GM18951 (cell line): Measurements from ENCODE around the gene LMAN2L.
"Not testable (repeated sequence)": the region's sequence is repeated elsewhere in the genome, so short reads cannot be mapped to it uniquely, and the experiment has no call there.

Source experiments
- POLR2A ChIP-seq: IDR thresholded peaks from 4 replicates; pipeline ENCODE4 v1.6.1; 2011; ENCODE audit warnings: mild to moderate bottlenecking; ENCODE audit not compliant: insufficient read length, insufficient read depth; ENCODE audit errors: extremely low read depth
- in situ Hi-C: fragments of 300-500 bp; cut with MboI; formaldehyde crosslinking; loops from one replicate; pipeline ENCODE4 v1.12.0; 2022; ENCODE audit warnings: low sequenced_read_pairs, mixed read lengths, inconsistent platforms; ENCODE audit not compliant: unreplicated experiment

LMAN2L gene

GRCh38 chr2:96684883-96685576 lies 54.8 kb downstream of the LMAN2L start:
- no peak for TF ChIP-seq POLR2A
- in situ Hi-C loops = no loop called here

- in situ Hi-C loops = no loop called here
Observed at GRCh38 chr2:96683972-96684820, 55.7 kb downstream of the LMAN2L start.

DNA sequence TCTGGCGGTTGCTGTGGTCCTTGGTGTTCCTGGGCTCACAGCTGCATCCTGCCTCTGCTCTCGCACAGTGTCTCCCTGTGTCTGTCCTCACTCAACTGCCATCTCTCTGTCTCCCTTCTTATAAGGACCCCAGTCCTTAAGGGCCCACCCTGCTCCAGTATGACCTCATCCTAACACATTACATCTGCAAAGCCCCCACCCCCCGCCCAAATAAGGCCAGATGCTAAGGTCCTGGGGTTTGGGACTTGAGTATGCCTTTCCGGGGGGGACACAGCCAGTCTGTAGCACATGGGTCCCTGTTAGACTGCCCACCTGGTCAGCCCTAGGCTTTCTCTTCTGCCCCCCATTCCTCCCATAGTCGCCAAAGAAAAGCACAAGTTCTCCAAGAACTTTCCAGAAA lies 56.6 kb downstream of the LMAN2L start:
- in situ Hi-C loops = no loop called here
- TF ChIP-seq POLR2A = no peak

More at GRCh38 chr2:96683972-96684820, 55.7 kb downstream of the LMAN2L start:
- no peak for TF ChIP-seq POLR2A

DNA sequence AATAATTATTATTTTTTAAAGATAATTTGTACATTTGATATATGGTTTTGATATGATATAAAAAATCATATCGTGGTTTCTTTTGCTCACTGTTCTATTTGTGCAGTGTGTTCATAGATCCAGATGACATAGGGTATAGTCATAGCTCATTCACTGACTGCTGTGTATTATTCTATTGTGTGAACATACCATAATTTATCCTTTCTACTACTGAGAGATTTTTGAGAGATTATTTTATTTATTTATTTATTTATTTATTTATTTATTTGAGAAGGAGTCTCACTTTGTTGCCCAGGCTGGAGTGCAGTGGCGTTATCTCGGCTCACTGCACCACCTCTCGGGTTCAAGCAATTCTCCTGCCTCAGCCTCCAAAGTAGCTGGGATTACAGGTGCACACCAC lies 58.3 kb downstream of the LMAN2L start:
- TF ChIP-seq POLR2A = no peak
- in situ Hi-C loops = no loop called here

GRCh38 chr2:96680561-96681141 lies 59.2 kb downstream of the LMAN2L start:
- no peak for TF ChIP-seq POLR2A
- in situ Hi-C loops = no loop called here

- in situ Hi-C loops = no loop called here
- no peak for TF ChIP-seq POLR2A
Observed at GRCh38 chr2:96679848-96680247, 60.0 kb downstream of the LMAN2L start.

- no peak for TF ChIP-seq POLR2A
- in situ Hi-C loops = no loop called here
Observed at GRCh38 chr2:96669539-96670215, 70.2 kb downstream of the LMAN2L start.

- TF ChIP-seq POLR2A = no peak
Observed at GRCh38 chr2:96668771-96669170, 71.1 kb downstream of the LMAN2L start.

DNA sequence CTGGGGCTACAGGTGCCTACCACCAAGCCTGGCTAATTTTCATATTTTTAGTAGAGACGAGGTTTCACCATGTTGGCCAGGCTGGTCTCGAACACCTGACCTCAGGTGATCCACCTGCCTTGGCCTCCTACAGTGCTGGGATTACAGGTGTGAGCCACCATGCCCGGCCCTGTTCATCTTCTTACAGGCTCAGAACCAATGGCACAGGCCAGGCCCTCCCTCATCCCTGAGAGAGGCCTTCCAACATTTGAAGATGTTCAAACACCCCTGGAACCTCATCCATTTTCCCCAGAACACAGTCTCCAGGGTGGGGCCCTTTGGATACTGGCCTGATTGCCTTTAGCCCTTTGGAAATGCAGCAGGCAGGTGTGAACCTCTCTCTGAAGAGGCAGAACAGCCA lies 74.1 kb downstream of the LMAN2L start:
- in situ Hi-C loops = not testable (repeated sequence)

More at GRCh38 chr2:96668771-96669170, 71.1 kb downstream of the LMAN2L start:
- in situ Hi-C loops = no loop called here

GRCh38 chr2:96665083-96665569 lies 74.7 kb downstream of the LMAN2L start:
- TF ChIP-seq POLR2A = no peak
- in situ Hi-C loops = no loop called here

GRCh38 chr2:96664366-96664925 lies 75.4 kb downstream of the LMAN2L start:
- TF ChIP-seq POLR2A = no peak
- in situ Hi-C loops = no loop called here

- in situ Hi-C loops = no loop called here
- no peak for TF ChIP-seq POLR2A
Observed at GRCh38 chr2:96663829-96664228, 76.0 kb downstream of the LMAN2L start.

GRCh38 chr2:96663177-96663576 lies 76.7 kb downstream of the LMAN2L start:
- in situ Hi-C loops = no loop called here
- no peak for TF ChIP-seq POLR2A
